Activated naive CD8-positive, alpha-beta T cell treated with anti-CD3 and anti-CD28 coated beads, Interleukin-2, amount 10 ng/mL, durations not matched to agents 7 days and 5 days (primary cell): Measurements from ENCODE around the gene RFX3. TPM values are rescaled to one million over a fixed set of nuclear protein-coding genes. Genes with fewer than 3 reads are reported as not detected.

Source experiments
- ATAC-seq: fragments of 150-1000 bp; cut with Tn5 transposase; one replicate; pipeline ENCODE4 v1.10.0; 2021; ENCODE audit warnings: low read depth, moderate library complexity
- POLR2A ChIA-PET: fragments of 350-600 bp; sonication (Branson Sonifier 250); formaldehyde crosslinking; loops from one replicate; lab custom pipeline; 2021; ENCODE audit warnings: antibody characterized with exemption; lab: Charles Lee
- DNase-seq: peaks from one replicate; pipeline ENCODE4 v3.0.0; 2021
- H3K27ac Mint-ChIP-seq: one replicate; pipeline ENCODE4 v1.8.0; 2022; ENCODE audit warnings: mild to moderate bottlenecking, mixed read lengths
- H3K27me3 Mint-ChIP-seq: one replicate; pipeline ENCODE4 v1.8.0; 2022; ENCODE audit warnings: mild to moderate bottlenecking, moderate library complexity, mixed read lengths
- H3K36me3 Mint-ChIP-seq: one replicate; pipeline ENCODE4 v1.8.0; 2021; ENCODE audit warnings: mild to moderate bottlenecking, mixed read lengths
- H3K4me1 Mint-ChIP-seq: one replicate; pipeline ENCODE4 v1.8.0; 2021; ENCODE audit warnings: mixed read lengths
- H3K4me3 Mint-ChIP-seq: one replicate; pipeline ENCODE4 v1.8.0; 2022; ENCODE audit warnings: mild to moderate bottlenecking, moderate library complexity, mixed read lengths
- H3K9me3 Mint-ChIP-seq: one replicate; pipeline ENCODE4 v1.8.0; 2021; ENCODE audit warnings: mixed read lengths
- total RNA-seq, 2 experiments: library from RNA; stranded (reverse); gene quantifications; one replicate each; pipeline ENCODE4 v1.2.3, GENCODE V29; 2021

The RFX3 gene
- total RNA-seq, 2 experiments from 2014 or later, result 13.5 to 16.2 TPM

DNA sequence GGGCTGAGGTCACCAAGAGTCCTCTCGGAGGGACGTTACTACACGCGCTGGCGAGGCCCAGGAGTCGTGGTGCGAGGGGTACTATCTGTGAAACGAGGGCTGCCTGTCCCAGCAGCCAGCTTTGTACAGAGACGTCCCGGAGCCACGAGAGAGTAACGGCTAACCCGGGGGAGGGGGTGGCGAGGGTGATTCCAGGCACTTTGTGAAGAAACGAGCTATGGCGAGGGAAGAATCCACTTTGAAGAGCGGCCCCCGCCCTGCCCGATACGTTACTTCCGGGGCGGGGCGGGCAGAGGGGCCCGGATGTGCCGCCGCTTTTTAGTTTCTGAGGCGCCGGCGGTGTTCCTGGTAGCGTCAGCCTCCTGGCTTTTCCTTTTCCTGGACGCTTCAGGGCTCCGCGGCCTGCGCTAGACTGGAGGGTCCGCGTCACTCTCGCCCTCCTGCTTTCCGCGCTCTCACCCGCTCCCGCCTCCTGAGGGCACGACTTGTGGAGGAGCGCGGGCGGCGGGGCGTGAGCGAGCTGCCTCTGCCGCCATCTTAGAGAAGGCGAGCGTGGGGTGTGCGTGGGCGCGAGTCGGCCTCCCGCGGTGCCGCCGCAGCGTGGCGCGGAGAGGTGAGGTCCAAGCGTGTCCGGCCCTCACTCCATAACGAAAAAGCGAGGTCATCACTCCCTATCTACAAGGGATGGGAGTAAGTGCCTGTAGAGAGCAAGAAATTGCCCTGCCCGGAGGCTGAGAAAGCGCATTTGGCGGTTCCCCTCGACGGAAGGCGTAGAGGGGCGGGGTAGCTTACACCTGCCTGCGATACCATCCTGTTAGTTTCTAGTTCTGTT lies 580 bp upstream of the RFX3 start:
- ATAC-seq (peak; percentile 52), DNase-seq (peak; percentile 91)
- Mint-ChIP-seq H3K36me3 (peaks cover 9% of the 10 kb centered on the region), H3K9me3 (no peaks in the 10 kb centered on the region), H3K27ac (peak overlapping the region; percentile 97), H3K27me3 (no peaks in the 10 kb centered on the region), H3K4me1 (peaks cover 31% of the 10 kb centered on the region), H3K4me3 (peak overlapping the region; percentile 90)
- POLR2A ChIA-PET, result interaction anchor here (0.5 to 4.4 kb wide), 25 partner anchors 9 to 1924 kb away, joined by 3 to 61 read pairs (median 5); partner anchors contain the start of genes AK3, CD274, CDC37L1 and JAK2

GRCh38 chr9:3525096-3525835 lies 535 bp downstream of the RFX3 start:
- Mint-ChIP-seq H3K27ac (peak overlapping the region; percentile 97), H3K4me1 (peaks cover 29% of the 10 kb centered on the region), H3K9me3 (no peaks in the 10 kb centered on the region), H3K36me3 (peaks cover 8% of the 10 kb centered on the region), H3K27me3 (no peaks in the 10 kb centered on the region), H3K4me3 (peak overlapping the region; percentile 90)
- DNase-seq (peak; percentile 65), ATAC-seq (peak; percentile 0)
- POLR2A ChIA-PET, result interaction anchor here (0.6 to 4.4 kb wide), 5 partner anchors 17 to 681 kb away, joined by 4 to 61 read pairs (median 10); partner anchors contain the start of gene PUM3

DNA sequence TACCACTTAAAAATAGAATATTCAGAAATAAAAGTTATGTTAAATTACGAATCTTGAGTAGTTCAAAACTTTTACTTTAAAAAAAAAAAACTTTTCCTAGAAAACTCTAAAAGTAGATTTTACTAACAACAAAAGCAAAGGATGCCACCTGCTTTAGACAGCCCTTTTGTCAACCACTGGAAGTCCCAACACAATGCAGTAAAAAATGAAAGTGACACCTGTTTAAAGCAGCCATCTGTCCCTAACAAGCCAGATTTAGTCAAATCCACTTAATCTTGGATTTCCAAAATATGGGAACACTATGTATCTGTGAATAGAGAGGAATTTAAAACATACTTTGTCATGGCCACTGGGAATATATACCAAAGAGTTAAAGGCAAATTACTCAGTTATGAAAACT lies 3.8 kb downstream of the RFX3 start:
- Mint-ChIP-seq H3K36me3 (peaks cover 2% of the 10 kb centered on the region), H3K27ac (no peak overlapping the region), H3K27me3 (no peaks in the 10 kb centered on the region), H3K9me3 (no peaks in the 10 kb centered on the region), H3K4me1 (peaks cover 15% of the 10 kb centered on the region), H3K4me3 (peak overlapping the region; percentile 65)
- POLR2A ChIA-PET, result interaction anchor here (1.2 kb wide), 1 partner anchor 678 kb away, joined by 4 read pairs; the partner anchor contains the start of gene PUM3
- DNase-seq (no peak), ATAC-seq (no peak)

GRCh38 chr9:3520564-3520963 lies 5.2 kb downstream of the RFX3 start:
- Mint-ChIP-seq H3K36me3 (peaks cover 2% of the 10 kb centered on the region), H3K4me1 (peaks cover 15% of the 10 kb centered on the region), H3K4me3 (no peak overlapping the region), H3K27ac (no peak overlapping the region), H3K9me3 (no peaks in the 10 kb centered on the region), H3K27me3 (no peaks in the 10 kb centered on the region)
- ATAC-seq (no peak), DNase-seq (no peak)
- POLR2A ChIA-PET, result no interaction called here

GRCh38 chr9:3517377-3518048 lies 8.3 kb downstream of the RFX3 start:
- Mint-ChIP-seq H3K27me3 (no peaks in the 10 kb centered on the region), H3K4me1 (peaks cover 9% of the 10 kb centered on the region), H3K36me3 (peaks cover 4% of the 10 kb centered on the region), H3K9me3 (no peaks in the 10 kb centered on the region), H3K27ac (no peak overlapping the region), H3K4me3 (no peak overlapping the region)
- ATAC-seq, result no peak
- POLR2A ChIA-PET, result interaction anchor here (1.1 to 1.9 kb wide), 2 partner anchors 9 to 11 kb away, joined by 3 to 11 read pairs; partner anchors contain the start of gene RFX3
- DNase-seq, result no peak

DNA sequence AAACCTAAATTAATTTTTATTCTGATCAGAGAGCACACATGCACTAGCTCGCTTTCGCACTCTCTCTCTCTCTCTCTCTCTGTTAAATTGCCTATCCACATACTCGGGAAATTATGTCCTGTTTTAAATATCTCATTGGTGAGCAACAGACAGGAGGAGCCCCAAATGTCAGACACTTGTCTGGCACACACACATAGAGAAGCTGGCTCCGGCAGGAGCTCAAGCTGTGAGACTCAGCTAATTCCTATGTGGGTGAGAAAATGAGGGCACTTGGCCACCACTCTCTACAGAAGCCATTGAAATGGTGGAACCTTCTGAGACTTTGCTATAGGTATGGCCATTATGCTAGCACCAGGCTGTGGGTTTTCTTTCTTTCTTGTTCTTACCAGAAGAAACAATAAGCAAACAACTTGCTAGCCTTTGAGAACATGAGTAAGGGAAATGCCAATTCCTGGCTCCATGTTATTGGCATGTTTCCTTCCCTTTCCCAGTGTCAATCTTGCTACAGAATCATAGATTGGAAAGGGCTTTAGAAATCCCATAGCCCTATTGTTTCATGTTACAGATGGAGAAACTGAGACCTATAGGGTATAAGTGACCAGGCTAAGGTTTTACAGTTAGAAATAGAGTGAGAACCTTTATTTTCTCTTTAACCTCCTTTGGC lies 9.0 kb downstream of the RFX3 start:
- POLR2A ChIA-PET, result interaction anchor here (1.1 to 1.9 kb wide), 2 partner anchors 10 to 11 kb away, joined by 3 to 11 read pairs; partner anchors contain the start of gene RFX3
- no peaks in the 10 kb centered on the region for H3K9me3 Mint-ChIP-seq
- no peaks in the 10 kb centered on the region for H3K27me3 Mint-ChIP-seq
- H3K27ac Mint-ChIP-seq, result no peak overlapping the region
- no peak for ATAC-seq
- H3K4me1 Mint-ChIP-seq, result peaks cover 5% of the 10 kb centered on the region
- no peak overlapping the region for H3K4me3 Mint-ChIP-seq
- H3K36me3 Mint-ChIP-seq, result peaks cover 4% of the 10 kb centered on the region
- no peak for DNase-seq

- POLR2A ChIA-PET, result no interaction called here
- ATAC-seq (no peak), DNase-seq (no peak)
- Mint-ChIP-seq H3K27ac (no peak overlapping the region), H3K36me3 (peaks cover 4% of the 10 kb centered on the region), H3K27me3 (no peaks in the 10 kb centered on the region), H3K4me1 (peaks cover 7% of the 10 kb centered on the region), H3K9me3 (no peaks in the 10 kb centered on the region), H3K4me3 (no peak overlapping the region)
These were observed 10.4 kb downstream of the RFX3 start for GRCh38 chr9:3515405-3515804.

GRCh38 chr9:3514786-3515185 lies 11.0 kb downstream of the RFX3 start:
- peaks cover 8% of the 10 kb centered on the region for H3K4me1 Mint-ChIP-seq
- H3K27me3 Mint-ChIP-seq, result no peaks in the 10 kb centered on the region

DNA sequence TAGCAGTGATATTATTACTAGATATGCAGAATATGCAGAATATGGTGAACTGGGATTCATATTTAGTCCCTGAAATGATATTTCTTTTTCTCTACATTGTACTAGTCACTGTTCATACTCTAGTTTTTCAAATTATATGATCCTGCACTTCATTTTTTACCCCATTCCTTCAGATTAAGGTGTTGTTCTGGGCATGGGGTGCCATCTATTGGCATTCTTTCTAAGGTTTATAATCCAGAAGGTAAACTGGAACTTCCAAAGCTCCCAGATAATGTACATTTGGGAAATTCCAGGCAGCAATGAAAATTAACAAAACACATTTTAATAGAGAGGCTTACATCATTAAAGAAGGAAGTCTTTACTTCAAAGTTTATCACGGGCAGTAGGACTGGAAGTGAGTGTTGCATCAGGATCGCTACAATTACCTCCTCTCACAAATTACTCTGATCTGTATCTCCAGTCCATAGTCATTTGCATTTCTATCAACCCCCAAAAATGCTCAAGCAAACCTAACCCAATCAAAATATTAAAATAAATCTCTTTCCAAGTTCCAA lies 12.5 kb downstream of the RFX3 start:
- no peak for DNase-seq
- Mint-ChIP-seq H3K27ac (no peak overlapping the region), H3K36me3 (peaks cover 6% of the 10 kb centered on the region), H3K27me3 (no peaks in the 10 kb centered on the region), H3K4me1 (peaks cover 13% of the 10 kb centered on the region), H3K4me3 (no peak overlapping the region), H3K9me3 (no peaks in the 10 kb centered on the region)
- no peak for ATAC-seq
- POLR2A ChIA-PET, result no interaction called here

More at GRCh38 chr9:3514786-3515185, 11.0 kb downstream of the RFX3 start:
- H3K36me3 Mint-ChIP-seq, result peaks cover 6% of the 10 kb centered on the region
- H3K9me3 Mint-ChIP-seq, result no peaks in the 10 kb centered on the region
- POLR2A ChIA-PET, result no interaction called here
- no peak overlapping the region for H3K4me3 Mint-ChIP-seq
- DNase-seq, result no peak
- ATAC-seq, result no peak
- H3K27ac Mint-ChIP-seq, result no peak overlapping the region

DNA sequence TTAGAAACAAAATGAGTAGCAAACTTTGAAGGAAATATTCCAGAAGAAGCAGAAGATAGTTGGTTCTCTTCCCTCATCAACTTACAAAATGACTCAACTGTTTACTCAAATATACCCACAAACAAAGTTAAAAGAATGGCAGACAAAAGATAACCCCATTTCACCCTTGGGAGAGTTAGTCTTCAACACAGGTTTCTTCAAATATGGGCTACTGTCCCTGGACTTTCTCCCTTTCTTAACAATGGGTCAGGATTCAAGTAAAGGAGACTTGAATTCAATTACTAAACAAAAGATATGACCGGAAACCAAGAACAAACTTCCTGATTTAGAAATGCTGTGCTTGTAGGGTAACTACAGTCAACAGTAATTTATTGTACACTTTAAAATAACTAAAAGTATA lies 14.2 kb downstream of the RFX3 start:
- Mint-ChIP-seq H3K27ac (no peak overlapping the region), H3K27me3 (no peaks in the 10 kb centered on the region), H3K4me3 (no peak overlapping the region), H3K9me3 (no peaks in the 10 kb centered on the region), H3K36me3 (peaks cover 4% of the 10 kb centered on the region), H3K4me1 (peaks cover 19% of the 10 kb centered on the region)
- DNase-seq (no peak), ATAC-seq (no peak)
- POLR2A ChIA-PET, result interaction anchor here (0.6 kb wide), 1 partner anchor 13 kb away, joined by 3 read pairs; no protein-coding TSS in a partner anchor

DNA sequence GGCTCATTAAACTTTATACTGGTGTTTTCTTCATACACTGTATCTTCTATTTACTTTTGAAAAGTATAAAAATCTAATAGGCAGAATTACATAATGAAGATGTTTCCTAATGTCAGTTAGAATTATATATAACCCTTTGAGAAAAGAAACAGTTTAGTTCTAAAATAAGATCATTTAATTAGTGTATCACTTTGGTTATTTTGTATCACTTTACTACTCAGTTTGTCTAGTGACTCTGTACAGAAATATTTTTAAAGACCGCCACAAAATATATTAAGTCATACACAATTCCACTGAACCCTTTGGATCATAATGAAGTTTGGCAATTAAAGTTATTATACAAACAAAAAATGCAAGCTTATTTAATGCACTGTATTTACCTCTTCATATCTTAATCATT lies 15.0 kb downstream of the RFX3 start:
- no peak for ATAC-seq
- peaks cover 19% of the 10 kb centered on the region for H3K4me1 Mint-ChIP-seq

GRCh38 chr9:3509926-3510325 lies 15.9 kb downstream of the RFX3 start:
- Mint-ChIP-seq H3K36me3 (peaks cover 5% of the 10 kb centered on the region), H3K4me3 (no peak overlapping the region), H3K27ac (no peak overlapping the region), H3K9me3 (no peaks in the 10 kb centered on the region), H3K27me3 (no peaks in the 10 kb centered on the region), H3K4me1 (peaks cover 16% of the 10 kb centered on the region)
- no peak for ATAC-seq
- POLR2A ChIA-PET, result no interaction called here
- DNase-seq, result no peak

More for the DNA sequence above, 15.0 kb downstream of the RFX3 start:
- H3K9me3 Mint-ChIP-seq, result no peaks in the 10 kb centered on the region
- no peak overlapping the region for H3K27ac Mint-ChIP-seq
- peaks cover 4% of the 10 kb centered on the region for H3K36me3 Mint-ChIP-seq
- POLR2A ChIA-PET, result interaction anchor here (0.6 kb wide), 1 partner anchor 14 kb away, joined by 3 read pairs; no protein-coding TSS in a partner anchor
- DNase-seq, result no peak
- no peak overlapping the region for H3K4me3 Mint-ChIP-seq
- H3K27me3 Mint-ChIP-seq, result no peaks in the 10 kb centered on the region
